SKM-1 (cell line): ENCODE results near the gene MMP10.

ENCODE experiments used
- DNase-seq: peaks from one replicate; lab custom pipeline; 2025; ENCODE audit not compliant: unreplicated experiment; lab: John Stamatoyannopoulos, UW

Gene MMP10

DNA sequence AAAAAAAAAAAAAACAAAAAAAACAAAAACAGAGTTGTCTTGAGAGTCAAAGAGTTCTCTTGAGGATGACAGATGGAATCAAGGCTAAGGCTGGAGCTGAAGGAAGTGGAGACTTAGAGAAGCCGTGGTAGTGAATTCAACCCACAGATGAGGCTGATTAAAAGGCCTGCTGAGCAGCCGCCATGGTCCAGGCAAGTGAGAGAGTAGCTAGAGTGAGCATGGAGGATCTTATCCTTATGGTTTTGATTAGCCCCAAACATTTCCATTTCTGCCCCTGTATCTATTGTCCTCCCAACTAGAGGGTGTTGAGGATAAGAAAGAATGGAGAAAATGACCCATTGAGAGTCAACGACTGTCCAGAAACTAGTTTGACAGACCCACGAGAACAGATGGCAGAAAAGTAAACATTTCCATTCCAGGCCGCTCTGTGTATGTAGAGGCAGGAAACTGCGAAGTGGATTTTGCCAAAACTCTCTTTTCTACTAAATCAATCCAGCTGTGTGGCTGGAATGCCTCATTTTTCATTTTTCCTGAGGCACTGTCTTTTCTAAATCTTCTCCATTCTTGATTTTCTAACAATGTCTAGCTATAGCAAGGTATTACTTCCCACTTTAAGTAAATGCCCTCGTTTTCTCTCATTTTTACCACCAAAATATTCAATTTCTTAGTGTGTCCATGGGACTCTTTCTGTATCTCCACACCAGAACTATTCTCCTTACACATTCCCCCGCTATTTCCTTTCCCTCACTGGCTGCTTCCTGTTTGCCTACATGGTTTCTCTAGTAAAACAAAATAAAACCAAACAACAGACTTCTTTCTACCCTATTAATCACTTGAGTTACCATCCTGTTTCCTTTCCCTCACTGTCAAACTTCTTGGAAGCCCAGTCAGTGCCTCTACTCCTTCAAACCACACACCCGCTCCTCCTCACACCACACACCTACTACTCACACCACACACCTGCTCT is 50.3 kb downstream of the MMP10 start:
- no peak for DNase-seq

DNA sequence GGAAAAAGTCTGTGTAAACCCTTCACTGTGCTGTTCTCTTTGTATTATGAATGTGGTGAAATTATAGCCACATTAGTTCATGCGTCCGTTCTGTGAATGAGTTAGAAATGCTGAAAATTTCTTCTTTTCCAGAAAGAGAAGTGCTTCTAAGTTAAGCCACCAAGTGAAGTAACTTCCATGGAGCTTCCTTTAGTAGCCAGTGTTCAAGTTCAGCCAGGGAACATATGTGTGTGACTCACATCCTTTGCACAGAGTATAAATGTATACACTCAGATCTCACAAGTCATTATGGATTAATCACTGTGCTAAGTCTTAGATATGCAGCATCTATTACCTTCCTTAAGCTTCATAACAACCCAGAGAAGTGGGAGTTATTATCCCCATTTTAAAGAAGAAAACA is 52.5 kb downstream of the MMP10 start:
- peak; percentile 48 for DNase-seq

DNA sequence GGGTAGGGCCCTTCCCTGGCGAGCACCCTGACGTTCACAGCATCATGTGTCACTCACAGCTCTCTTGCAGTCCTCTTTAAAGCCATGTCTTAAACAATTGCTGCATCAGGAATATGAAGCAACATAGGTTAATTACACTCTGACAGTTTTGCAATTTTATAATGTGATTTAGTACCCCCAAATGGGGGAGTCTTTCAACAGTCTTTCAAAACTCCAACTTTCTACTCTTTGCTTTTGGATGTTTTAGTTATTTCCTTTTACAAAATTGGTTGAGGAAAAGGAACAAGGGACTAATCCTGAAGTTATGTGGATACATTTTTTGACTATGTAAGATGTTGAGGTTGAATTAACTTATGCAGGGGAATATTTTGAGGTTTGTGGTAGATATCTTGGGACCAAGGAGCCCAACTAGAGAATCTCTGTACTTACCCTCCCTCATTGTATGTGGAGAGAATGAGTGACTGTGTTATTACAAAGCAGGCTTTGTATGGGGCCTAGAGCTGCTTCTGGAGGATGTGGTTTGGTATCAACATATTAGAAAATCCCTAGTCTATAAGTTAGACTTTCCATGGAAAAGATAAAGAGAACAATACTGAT is 55.4 kb downstream of the MMP10 start, which contains the start of gene MMP8:
Gene MMP8, minus strand, starts transcription at position 51 of the 597 bp plus-strand sequence. CDS start 99 bp downstream, outside the sequence.
- DNase-seq: no peak

DNA sequence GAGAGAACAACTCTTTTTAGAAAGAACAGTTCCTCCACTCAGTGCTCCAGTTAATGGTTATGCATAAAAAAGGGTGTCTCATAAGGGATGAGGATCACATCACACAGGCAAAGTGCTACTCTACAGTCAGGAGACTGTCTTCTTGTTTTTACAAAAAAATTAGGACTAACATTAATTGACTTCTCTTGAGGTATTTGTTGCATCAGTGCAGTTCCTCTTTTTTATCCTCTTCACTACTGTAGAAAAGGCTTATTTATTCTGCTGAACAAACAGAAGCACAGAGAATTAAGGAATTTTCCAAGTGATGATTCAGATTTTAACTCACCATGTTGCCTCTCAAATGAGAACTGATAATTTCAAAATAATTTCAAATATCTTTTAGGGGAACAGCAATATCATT is 57.6 kb downstream of the MMP10 start:
- peak; percentile 68 for DNase-seq
